Measurements from ENCODE around the gene HMCN2.
A peak's percentile ranks its signal among the peaks of the same experiment; 100 is the strongest.

Gene HMCN2

GRCh38 chr9:130290291-130291181, 25.0 kb downstream of the HMCN2 start:
- DNase-seq (ENCODE audit: low read depth): peak; percentile 23

GRCh38 chr9:130291474-130291873, 25.9 kb downstream of the HMCN2 start:
- TF ChIP-seq CTCF (conservative IDR thresholded peaks at IDR 0.05; ENCODE audit: control insufficient read depth, insufficient read depth, low read depth, low read length): no peak
- DNase-seq (ENCODE audit: low read depth): no peak
- H3K4me3 ChIP-seq (ENCODE audit: control insufficient read depth, low read depth, low read length): no peak overlapping the region

More at GRCh38 chr9:130290291-130291181, 25.0 kb downstream of the HMCN2 start:
- H3K4me3 ChIP-seq (ENCODE audit: control insufficient read depth, low read depth, low read length): no peak overlapping the region
- no peak for TF ChIP-seq CTCF (conservative IDR thresholded peaks at IDR 0.05; ENCODE audit: control insufficient read depth, insufficient read depth, low read depth, low read length)

GRCh38 chr9:130292106-130292505, 26.5 kb downstream of the HMCN2 start:
- peak; percentile 75 for DNase-seq (ENCODE audit: low read depth)
- no peak overlapping the region for H3K4me3 ChIP-seq (ENCODE audit: control insufficient read depth, low read depth, low read length)
- TF ChIP-seq CTCF (conservative IDR thresholded peaks at IDR 0.05; ENCODE audit: control insufficient read depth, insufficient read depth, low read depth, low read length): no peak

GRCh38 chr9:130294664-130295063, 29.1 kb downstream of the HMCN2 start:
- no peak for DNase-seq (ENCODE audit: low read depth)
- H3K4me3 ChIP-seq (ENCODE audit: control insufficient read depth, low read depth, low read length): no peak overlapping the region
- no peak for TF ChIP-seq CTCF (conservative IDR thresholded peaks at IDR 0.05; ENCODE audit: control insufficient read depth, insufficient read depth, low read depth, low read length)

- H3K4me3 ChIP-seq (ENCODE audit: control insufficient read depth, low read depth, low read length): no peak overlapping the region
- no peak for TF ChIP-seq CTCF (conservative IDR thresholded peaks at IDR 0.05; ENCODE audit: control insufficient read depth, insufficient read depth, low read depth, low read length)
- no peak for DNase-seq (ENCODE audit: low read depth)
Observed at GRCh38 chr9:130295431-130295830, 29.9 kb downstream of the HMCN2 start.

GRCh38 chr9:130295945-130296782, 30.6 kb downstream of the HMCN2 start:
- TF ChIP-seq CTCF (conservative IDR thresholded peaks at IDR 0.05; ENCODE audit: control insufficient read depth, insufficient read depth, low read depth, low read length): no peak

More at GRCh38 chr9:130295945-130296782, 30.6 kb downstream of the HMCN2 start:
- no peak overlapping the region for H3K4me3 ChIP-seq (ENCODE audit: control insufficient read depth, low read depth, low read length)
- DNase-seq (ENCODE audit: low read depth): no peak

All from fibroblast of mammary gland (primary cell).